Stimulated activated CD4-positive, alpha-beta T cell treated with anti-CD3 and anti-CD28 coated beads, TNF-alpha, amount 100 ng/mL, for 4 hours (primary cell): ENCODE results near the gene PCNX1.

Experiments used
- DNase-seq, 3 experiments: peaks; one replicate each; pipeline ENCODE4 v3.0.0-alpha.2; 2020; ENCODE audit warnings: low read depth in 3 of 3

Gene PCNX1

DNA sequence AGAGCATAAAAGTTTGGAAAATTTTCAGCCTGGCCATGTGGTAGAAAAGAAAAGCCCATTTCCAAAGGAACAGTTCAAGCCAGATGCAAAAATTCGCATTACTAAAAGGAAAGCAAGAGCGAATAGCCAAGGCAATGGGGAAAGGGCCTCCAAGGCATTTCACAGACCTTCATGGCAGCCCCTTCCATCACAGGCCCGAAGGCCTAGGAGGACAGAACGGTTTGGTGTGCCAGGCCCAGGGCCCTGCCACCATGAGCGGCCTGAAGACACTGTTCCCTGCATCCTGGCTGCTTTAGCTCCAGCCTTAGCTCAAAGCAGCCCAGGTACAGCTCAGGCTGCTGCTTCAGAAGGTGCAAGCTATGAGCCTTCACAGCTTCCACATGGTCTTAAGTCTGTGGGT, 243.5 kb downstream of the PCNX1 start:
- DNase-seq: no peak

DNA sequence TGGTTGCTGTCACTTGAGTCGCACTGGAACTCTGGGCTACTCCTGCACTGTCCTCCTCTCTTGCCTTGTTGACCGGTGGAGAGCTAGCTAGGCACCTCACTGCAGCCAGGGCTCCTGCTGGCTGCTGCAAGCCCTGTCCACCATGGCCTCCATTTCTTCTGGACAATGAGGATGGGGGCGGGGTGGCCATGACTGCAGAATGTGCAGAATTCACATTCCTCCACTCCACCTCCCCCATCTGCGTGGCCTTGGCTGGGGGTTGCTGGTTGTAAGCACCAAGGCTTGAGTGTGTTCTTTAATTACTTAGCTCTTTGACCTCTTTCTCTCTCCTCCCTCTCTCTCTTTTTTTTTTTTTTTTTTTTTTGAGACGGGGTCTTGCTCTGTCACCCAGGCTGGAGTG, 248.5 kb downstream of the PCNX1 start:
- DNase-seq: no peak

DNA sequence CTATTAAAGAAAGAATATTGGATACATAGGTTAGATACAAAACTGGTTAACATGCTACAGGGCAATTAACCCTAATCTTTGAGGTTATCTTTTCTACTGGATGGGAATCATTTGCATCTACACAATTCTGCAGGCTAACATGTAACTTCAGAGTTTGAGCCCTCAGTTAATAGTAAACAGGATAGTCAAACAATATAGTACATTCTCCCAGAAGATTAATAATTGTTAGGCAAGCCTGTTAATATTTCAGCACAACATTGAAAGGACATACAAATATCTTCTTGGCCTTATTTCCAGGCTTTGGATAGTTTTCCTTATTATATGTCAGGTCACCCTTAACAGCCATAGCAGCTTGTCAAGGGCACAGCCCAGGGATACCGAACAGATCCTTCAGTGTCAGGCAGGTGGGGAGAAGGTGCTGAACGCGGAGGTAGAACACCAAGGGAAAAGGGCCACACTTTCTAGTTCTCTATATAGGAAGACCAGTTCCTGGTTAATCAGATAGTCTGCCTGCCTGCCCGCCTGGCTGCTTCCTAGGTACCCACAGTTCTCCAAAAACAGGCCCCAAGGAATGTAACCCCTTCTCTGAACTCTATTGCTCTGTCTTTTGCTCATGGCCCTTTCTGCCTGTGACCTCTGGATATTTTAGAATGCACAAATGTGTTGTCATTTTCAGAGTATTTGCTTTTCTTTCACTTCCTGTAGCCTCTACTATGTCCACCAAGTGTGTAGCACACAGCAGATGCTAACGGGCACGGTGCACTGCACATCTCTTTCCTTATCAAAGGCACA, 256.0 kb downstream of the PCNX1 start:
- no peak for DNase-seq

GRCh38 chr14:71163842-71164629, 256.8 kb downstream of the PCNX1 start:
- DNase-seq: no peak
